HS-27A (cell line): ENCODE results near the gene PDLIM1.

Source experiments
- DNase-seq: peaks from one replicate; pipeline ENCODE4 v3.0.0-alpha.2; 2012; ENCODE audit warnings: low read depth, missing footprints

Gene PDLIM1

GRCh38 chr10:95263864-95264226 is 27.0 kb downstream of the PDLIM1 start:
- no peak for DNase-seq

GRCh38 chr10:95262763-95263518 is 27.9 kb downstream of the PDLIM1 start:
- DNase-seq, result no peak

GRCh38 chr10:95261926-95262325 is 28.9 kb downstream of the PDLIM1 start:
- DNase-seq, result no peak

- no peak for DNase-seq
Observed at GRCh38 chr10:95260909-95261552, 29.8 kb downstream of the PDLIM1 start.

- DNase-seq, result peak; percentile 65
Observed at GRCh38 chr10:95260397-95260881, 30.4 kb downstream of the PDLIM1 start.

- DNase-seq, result no peak
Observed at GRCh38 chr10:95257849-95258248, 33.0 kb downstream of the PDLIM1 start.

- DNase-seq, result no peak
Observed at GRCh38 chr10:95256268-95256667, 34.5 kb downstream of the PDLIM1 start.

- DNase-seq, result no peak
Observed at GRCh38 chr10:95254629-95255028, 36.2 kb downstream of the PDLIM1 start.

- DNase-seq, result no peak
Observed at GRCh38 chr10:95253686-95254085, 37.1 kb downstream of the PDLIM1 start.

GRCh38 chr10:95253007-95253406 is 37.8 kb downstream of the PDLIM1 start:
- DNase-seq, result no peak

- no peak for DNase-seq
Observed at GRCh38 chr10:95250856-95251255, 39.9 kb downstream of the PDLIM1 start.

- no peak for DNase-seq
Observed at GRCh38 chr10:95249467-95249866, 41.3 kb downstream of the PDLIM1 start.

GRCh38 chr10:95248989-95249388 is 41.8 kb downstream of the PDLIM1 start:
- no peak for DNase-seq

GRCh38 chr10:95247881-95248583 is 42.8 kb downstream of the PDLIM1 start:
- no peak for DNase-seq

- no peak for DNase-seq
Observed at GRCh38 chr10:95247200-95247880, 43.5 kb downstream of the PDLIM1 start.

- no peak for DNase-seq
Observed at GRCh38 chr10:95246582-95247051, 44.2 kb downstream of the PDLIM1 start.

- DNase-seq, result no peak
Observed at GRCh38 chr10:95245425-95246055, 45.3 kb downstream of the PDLIM1 start.

GRCh38 chr10:95244152-95244551 is 46.7 kb downstream of the PDLIM1 start:
- DNase-seq, result no peak

- no peak for DNase-seq
Observed at GRCh38 chr10:95243318-95243617, 47.5 kb downstream of the PDLIM1 start.

- DNase-seq, result no peak
Observed at GRCh38 chr10:95242581-95243317, 48.1 kb downstream of the PDLIM1 start.

- no peak for DNase-seq
Observed at GRCh38 chr10:95241533-95241932, 49.3 kb downstream of the PDLIM1 start.
